K562 (cell line): Measurements from ENCODE around the gene ZNF322. TPM values are rescaled to one million over a fixed set of nuclear protein-coding genes. Genes with fewer than 3 reads are reported as not detected.
"Not testable (repeated sequence)": the region's sequence is repeated elsewhere in the genome, so short reads cannot be mapped to it uniquely, and the experiment has no call there.

Experiments
- ATAC-seq: fragments of 200-7000 bp; cut with Tn5 transposase; 3 replicates; pipeline ENCODE4 v1.9.1; 2020; ENCODE audit warnings: moderate library complexity
- BruUV-seq: library from RNA; stranded (reverse); fragments of 400-500 nt; replicated peaks from 2 replicates; lab custom pipeline; 2021; lab: Mats Ljungman, UMichigan
- CTCF ChIA-PET: fragments of 300-600 bp; formaldehyde crosslinking; extraction: SDS; loops from one replicate; lab custom pipeline; 2021; ENCODE audit warnings: low intra/inter-chr PET ratio; lab: Yijun Ruan, JAX
- POLR2A ChIA-PET: fragments of 300-600, 350-650 bp; sonication (Branson Sonifier 250); formaldehyde crosslinking; extraction: SDS; loops from one replicate; lab custom pipeline; 2021; ENCODE audit warnings: antibody characterized with exemption, inconsistent platforms; lab: Yijun Ruan, JAX
- DNase-seq, 4 experiments: peaks; one replicate each; pipeline versions ENCODE4 v3.0.0 to v3.0.0-alpha.2; 2011 to 2018; ENCODE audit warnings: low spot score in 3 of 4, mixed read lengths in 3 of 4; ENCODE audit errors: extremely low read depth in 1 of 4
- FAIRE-seq: peaks from 2 replicates; lab custom pipeline; 2011; peaks lifted over from hg19 to GRCh38; lab: Jason Lieb, UNC
- H2AFZ ChIP-seq: 2 replicates; pipeline ENCODE4 v1.6.0; 2011; ENCODE audit warnings: low read depth, low read length, control low read depth, inconsistent platforms
- H3K27ac ChIP-seq: fragments of 200-600 bp; 3 replicates; pipeline ENCODE4 v1.8.0; 2011; ENCODE audit warnings: low read depth, mild to moderate bottlenecking, control low read depth, inconsistent platforms, low read length, moderate library complexity, mixed read lengths; ENCODE audit errors: extremely low read depth
- H3K27me3 ChIP-seq, 2 experiments: fragments of 300-600 bp in 1 of 2; 2 replicates in 1 of 2; 3 replicates in 1 of 2; pipeline versions ENCODE4 v1.6.0 to v1.8.0; 2011; ENCODE audit warnings: inconsistent platforms in 2 of 2, low read length in 2 of 2, mild to moderate bottlenecking in 1 of 2, mixed read lengths in 1 of 2, moderate library complexity in 1 of 2; ENCODE audit not compliant: control insufficient read depth in 2 of 2, insufficient read depth in 2 of 2
- H3K36me3 ChIP-seq: fragments of 300-600 bp; 3 replicates; pipeline ENCODE4 v1.8.0; 2011; ENCODE audit warnings: mild to moderate bottlenecking, low read length, inconsistent platforms; ENCODE audit not compliant: control insufficient read depth, insufficient read depth
- H3K4me1 ChIP-seq, 2 experiments: fragments of 200-600 bp in 1 of 2; replicated peaks in 1 of 2; 2 replicates in 1 of 2; 3 replicates in 1 of 2; pipeline versions ENCODE4 v1.5.1 to v1.8.0; 2011; ENCODE audit warnings: inconsistent platforms in 2 of 2, low read length in 2 of 2, mild to moderate bottlenecking in 1 of 2, mixed read lengths in 1 of 2, moderate library complexity in 1 of 2; ENCODE audit not compliant: control insufficient read depth in 2 of 2, insufficient read depth in 2 of 2
- H3K4me2 ChIP-seq: 2 replicates; pipeline ENCODE4 v1.6.1; 2011; ENCODE audit warnings: low read length, control low read depth, inconsistent platforms, mixed read lengths; ENCODE audit not compliant: insufficient read depth
- H3K4me3 ChIP-seq: fragments of 200-600 bp; sonication (generic), shearing (Covaris generic); 2 replicates; pipeline ENCODE4 v1.5.1; 2016; ENCODE audit warnings: control low read depth, inconsistent platforms
- H3K79me2 ChIP-seq: fragments of 200-600 bp; 3 replicates; pipeline ENCODE4 v1.8.0; 2011; ENCODE audit warnings: low read length, inconsistent platforms; ENCODE audit not compliant: control insufficient read depth, insufficient read depth
- H3K9ac ChIP-seq, 2 experiments: 2 replicates each; pipeline versions ENCODE4 v1.6.0 to v1.6.1; 2011; ENCODE audit warnings: low read depth in 2 of 2, low read length in 2 of 2, control low read depth in 1 of 2, inconsistent platforms in 1 of 2, mild to moderate bottlenecking in 1 of 2, mixed read lengths in 1 of 2; ENCODE audit not compliant: insufficient read depth in 1 of 2
- H3K9me1 ChIP-seq: one replicate; pipeline ENCODE4 v1.6.0; 2011; ENCODE audit warnings: inconsistent platforms, mild to moderate bottlenecking, low read length, moderate library complexity; ENCODE audit not compliant: control insufficient read depth, insufficient read depth
- H3K9me3 ChIP-seq: replicated peaks from 2 replicates; pipeline ENCODE4 v1.5.1; 2011; ENCODE audit warnings: low read depth, low read length, inconsistent platforms; ENCODE audit not compliant: control insufficient read depth, insufficient read depth
- H4K20me1 ChIP-seq: replicated peaks from 2 replicates; pipeline ENCODE4 v1.6.1; 2011; ENCODE audit warnings: low read length, inconsistent platforms, mixed read lengths; ENCODE audit not compliant: control insufficient read depth, insufficient read depth
- WGBS: fragments of 100-300 bp; shearing (Covaris generic); methylation state at CpG from one replicate; pipeline ENCODE4 v1.1.6; 2016; ENCODE audit warnings: low coverage, mixed read lengths; ENCODE audit not compliant: insufficient coverage; ENCODE audit errors: missing lambda C conversion rate; 5-methylcytosine and 5-hydroxymethylcytosine counted together
- in situ Hi-C: fragments of 300-500 bp; cut with MboI; formaldehyde crosslinking; loops from 4 replicates; pipeline ENCODE4 v1.15.0; 2018; ENCODE audit warnings: inconsistent platforms, mixed read lengths
- intact Hi-C: fragments of 100-400 bp; cut with micrococcal nuclease; formaldehyde crosslinking; loops from 2 replicates; pipeline ENCODE4 v1.14.2; 2022
- polyA plus RNA-seq, 8 experiments: library from polyadenylated mRNA; depleted of rRNA in 4 of 8; stranded (reverse) in 5 of 8; unstranded in 3 of 8; fragments of >200 nt; fragmentation: Nextera tagmentation in 2 of 8; fragmentation: Illumina TruSeq in 1 of 8; extraction: Ambion mirVana in 2 of 8; extraction: Trizol in 1 of 8; gene quantifications; 2 replicates each; pipeline versions ENCODE4 v1.2.1 to v1.2.3, GENCODE V29; 2011 to 2014; ENCODE audit warnings: inconsistent platforms in 1 of 8, missing spikeins in 1 of 8
- total RNA-seq, 7 experiments: library from RNA; depleted of rRNA in 6 of 7; stranded (reverse); fragments of >200 nt in 6 of 7; fragmentation: Illumina TruSeq in 2 of 7; extraction: Trizol in 2 of 7; gene quantifications; 2 replicates each; pipeline versions ENCODE4 v1.2.1 to v1.2.3, GENCODE V29; 2011 to 2021; ENCODE audit warnings: low replicate concordance in 1 of 7

ZNF322 gene
- total and polyA plus RNA-seq, 9 of the 15 experiments (the other 6 are each of a cell fraction or from before 2014, with no cell fraction given) = 4.7 to 31.2 (median 18.7) TPM

GRCh38 chr6:26701023-26701747 lies 41.6 kb upstream of the ZNF322 start:
- intact Hi-C loops, POLR2A ChIA-PET, H3K27me3 ChIP-seq, H4K20me1 ChIP-seq, H3K4me2 ChIP-seq, BruUV-seq, H3K9ac ChIP-seq, H3K4me3 ChIP-seq, H3K36me3 ChIP-seq, H3K27ac ChIP-seq, H3K9me1 ChIP-seq, H3K4me1 ChIP-seq, in situ Hi-C loops, H3K9me3 ChIP-seq, H3K79me2 ChIP-seq, DNase-seq, CTCF ChIA-PET, H2AFZ ChIP-seq: not testable (repeated sequence)
- WGBS = no CpG with 5 or more reads among the region's 17 CpGs
- ATAC-seq = peak; percentile 81
- peak; percentile 19 for FAIRE-seq

- intact Hi-C loops, H3K9me3 ChIP-seq, H3K4me1 ChIP-seq, H4K20me1 ChIP-seq, H3K4me2 ChIP-seq, in situ Hi-C loops, H2AFZ ChIP-seq, CTCF ChIA-PET, BruUV-seq, H3K36me3 ChIP-seq, H3K27ac ChIP-seq, H3K27me3 ChIP-seq, H3K9me1 ChIP-seq, FAIRE-seq, H3K4me3 ChIP-seq, H3K79me2 ChIP-seq, DNase-seq, H3K9ac ChIP-seq, ATAC-seq, POLR2A ChIA-PET: not testable (repeated sequence)
- no CpG with 5 or more reads among the region's 16 CpGs for WGBS
Observed at GRCh38 chr6:26697496-26697895, 38.0 kb upstream of the ZNF322 start.

- H3K9ac ChIP-seq, H3K4me3 ChIP-seq, H3K4me2 ChIP-seq, H4K20me1 ChIP-seq, H3K79me2 ChIP-seq, H3K36me3 ChIP-seq, POLR2A ChIA-PET, H3K27me3 ChIP-seq, CTCF ChIA-PET, BruUV-seq, H3K9me1 ChIP-seq, H3K9me3 ChIP-seq, FAIRE-seq, H3K4me1 ChIP-seq, H2AFZ ChIP-seq, in situ Hi-C loops, DNase-seq, intact Hi-C loops, H3K27ac ChIP-seq: not testable (repeated sequence)
- no CpG with 5 or more reads among the region's 43 CpGs for WGBS
- ATAC-seq = peak; percentile 98
Observed at GRCh38 chr6:26689324-26689947, 29.9 kb upstream of the ZNF322 start.
